Muscle layer of colon (tissue), 2 donors: Measurements from ENCODE around the gene CCND2.
"Not testable (repeated sequence)": the region's sequence is repeated elsewhere in the genome, so short reads cannot be mapped to it uniquely, and the experiment has no call there.

Source experiments
- H3K27ac ChIP-seq: one replicate; pipeline ENCODE4 v1.7.0; 2013; ENCODE audit warnings: low read depth, mild to moderate bottlenecking, low read length, moderate library complexity
- H3K27me3 ChIP-seq, 2 donors: one replicate each; pipeline ENCODE4 v1.7.0; 2013; ENCODE audit warnings: low read length in 2 of 2, mild to moderate bottlenecking in 2 of 2; ENCODE audit not compliant: insufficient read depth in 2 of 2, control insufficient read depth in 1 of 2
- H3K36me3 ChIP-seq: one replicate; pipeline ENCODE4 v1.7.0; 2013; ENCODE audit warnings: mild to moderate bottlenecking, low read length; ENCODE audit not compliant: insufficient read depth
- H3K4me1 ChIP-seq: one replicate; pipeline ENCODE4 v1.7.0; 2013; ENCODE audit warnings: mild to moderate bottlenecking, low read length; ENCODE audit not compliant: insufficient read depth
- H3K4me3 ChIP-seq, 2 donors: one replicate each; pipeline ENCODE4 v1.7.0; 2013; ENCODE audit warnings: low read length in 2 of 2, low read depth in 1 of 2, mild to moderate bottlenecking in 1 of 2, moderate library complexity in 1 of 2
- H3K9ac ChIP-seq: one replicate; pipeline ENCODE4 v1.7.0; 2013; ENCODE audit warnings: low read length
- H3K9me3 ChIP-seq: one replicate; pipeline ENCODE4 v1.7.0; 2013; ENCODE audit warnings: mild to moderate bottlenecking, low read length
- donor health status: abdominal sarcoma.
- donor health status: Adenocarcinoma of cecum.

CCND2 gene

DNA sequence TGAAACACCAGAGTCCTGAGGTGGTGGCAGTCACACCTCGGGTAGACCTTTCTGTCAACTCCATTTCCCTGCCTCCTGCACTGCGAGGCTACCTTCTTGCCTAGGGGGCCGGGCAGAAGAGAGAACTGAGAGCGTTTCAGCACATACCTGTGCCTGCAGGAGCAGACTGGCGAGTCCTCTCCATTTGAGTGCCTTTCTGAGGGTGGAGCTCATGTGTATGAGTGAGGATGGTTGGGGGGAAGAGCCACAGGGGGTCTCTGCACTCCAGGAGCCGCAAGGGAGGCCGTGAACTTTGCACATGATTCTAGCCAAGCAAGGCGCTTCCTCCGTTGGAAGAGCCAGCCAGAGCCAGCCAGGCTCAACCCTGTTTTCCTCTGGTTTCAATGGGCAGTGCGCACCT is 31.0 kb upstream of the CCND2 start:
- Histone ChIP-seq H3K27ac (no peak overlapping the region), H3K9me3 (peaks cover 8% of the 10 kb centered on the region), H3K36me3 (no peaks in the 10 kb centered on the region), H3K4me1 (no peaks in the 10 kb centered on the region), H3K4me3 (no peak overlapping the region), H3K9ac (no peak overlapping the region), H3K27me3 (no peaks in the 10 kb centered on the region)

DNA sequence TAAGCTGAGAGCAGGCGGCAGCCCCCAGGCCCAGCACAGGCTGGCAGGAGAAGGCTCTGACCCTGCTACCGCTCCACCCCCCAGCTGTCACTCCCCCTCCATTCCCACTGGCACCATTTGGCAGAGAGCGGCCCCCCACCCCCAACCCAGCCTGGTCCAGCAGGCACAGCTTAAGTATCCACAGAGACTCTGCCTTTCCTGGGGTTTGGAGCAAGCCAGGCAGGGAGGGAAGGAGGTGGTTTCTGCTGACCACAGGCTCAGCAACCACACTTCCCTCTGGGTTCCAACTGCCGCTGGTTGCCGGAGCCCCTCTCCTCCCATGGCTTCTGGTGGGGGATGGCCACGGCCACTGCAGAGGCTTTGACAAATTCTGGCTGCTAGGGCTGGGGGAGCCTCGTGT is 30.5 kb upstream of the CCND2 start:
- no peak overlapping the region for H3K9ac ChIP-seq
- no peaks in the 10 kb centered on the region for H3K27me3 ChIP-seq
- no peaks in the 10 kb centered on the region for H3K4me1 ChIP-seq
- no peaks in the 10 kb centered on the region for H3K36me3 ChIP-seq
- no peak overlapping the region for H3K27ac ChIP-seq
- H3K4me3 ChIP-seq = no peak overlapping the region
- peaks cover 8% of the 10 kb centered on the region for H3K9me3 ChIP-seq

DNA sequence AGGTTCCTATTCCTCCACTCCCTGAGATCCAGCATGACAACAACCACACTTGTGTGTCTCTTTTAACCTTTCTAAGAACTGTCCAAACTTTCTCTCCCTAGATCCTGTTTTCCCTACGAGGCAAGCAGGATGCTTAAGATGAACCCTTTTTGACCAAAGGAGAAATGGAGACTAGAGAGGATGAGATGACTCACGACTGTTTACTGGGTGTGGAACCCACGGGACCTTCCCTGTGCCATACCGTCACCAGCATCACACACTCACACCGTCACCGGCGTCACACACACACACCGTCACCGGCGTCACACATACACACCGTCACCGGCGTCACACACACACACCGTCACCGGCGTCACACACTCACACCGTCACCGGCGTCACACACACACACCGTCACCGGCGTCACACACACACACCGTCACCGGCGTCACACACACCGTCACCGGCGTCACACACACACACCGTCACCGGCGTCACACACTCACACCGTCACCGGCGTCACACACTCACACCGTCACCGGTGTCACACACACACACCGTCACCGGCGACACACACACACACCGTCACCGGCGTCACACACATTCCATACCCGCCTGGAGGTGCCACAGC is 30.0 kb upstream of the CCND2 start:
- H3K4me3 ChIP-seq, H3K9me3 ChIP-seq, H3K36me3 ChIP-seq, H3K27ac ChIP-seq, H3K4me1 ChIP-seq, H3K27me3 ChIP-seq, H3K9ac ChIP-seq: not testable (repeated sequence)

DNA sequence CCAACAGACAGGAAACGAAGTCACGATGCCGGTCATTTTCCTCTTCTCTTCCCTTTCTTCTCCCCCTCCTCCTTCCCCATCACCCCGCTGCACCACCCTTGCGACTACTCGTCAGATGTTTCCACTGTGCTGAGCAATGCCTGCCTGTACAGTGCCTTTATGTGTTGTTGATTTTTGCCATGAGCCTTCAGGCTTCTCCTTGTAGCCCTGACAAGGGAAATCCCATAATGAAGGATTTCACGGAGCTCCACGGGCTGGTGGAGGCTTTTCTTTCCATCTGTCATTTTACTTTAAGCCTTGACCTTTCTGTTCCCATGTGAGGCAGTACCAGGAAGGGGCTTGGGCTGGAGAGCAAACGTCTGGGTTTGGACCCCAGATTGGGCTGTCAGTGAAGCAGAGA is 28.7 kb upstream of the CCND2 start:
- no peak overlapping the region for H3K4me3 ChIP-seq
- H3K36me3 ChIP-seq = no peaks in the 10 kb centered on the region
- H3K27me3 ChIP-seq = no peaks in the 10 kb centered on the region
- no peak overlapping the region for H3K9ac ChIP-seq
- no peaks in the 10 kb centered on the region for H3K9me3 ChIP-seq
- H3K27ac ChIP-seq = no peak overlapping the region
- H3K4me1 ChIP-seq = no peaks in the 10 kb centered on the region

DNA sequence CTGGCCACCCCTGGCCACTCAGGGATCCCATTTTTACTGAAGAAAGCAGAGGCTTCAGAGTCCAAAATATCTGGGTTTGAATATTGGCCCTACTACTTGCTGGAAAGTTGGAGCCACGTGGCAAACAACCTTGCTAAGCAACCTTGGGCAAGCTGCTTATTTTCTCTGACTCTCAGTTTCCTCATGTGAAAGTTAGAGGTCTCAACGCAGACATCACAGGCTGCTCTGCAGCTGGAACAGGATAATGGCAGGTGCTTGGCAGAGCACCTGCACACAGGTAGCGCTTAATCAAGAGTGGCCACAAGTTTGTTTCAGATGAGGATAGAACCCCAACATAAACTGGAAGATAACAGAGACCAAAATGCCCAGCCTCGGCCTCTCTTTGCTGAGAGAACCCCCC is 28.1 kb upstream of the CCND2 start:
- no peaks in the 10 kb centered on the region for H3K27me3 ChIP-seq
- no peaks in the 10 kb centered on the region for H3K4me1 ChIP-seq
- H3K36me3 ChIP-seq = no peaks in the 10 kb centered on the region
- H3K9ac ChIP-seq = no peak overlapping the region
- H3K27ac ChIP-seq = no peak overlapping the region
- H3K9me3 ChIP-seq = no peaks in the 10 kb centered on the region
- no peak overlapping the region for H3K4me3 ChIP-seq

DNA sequence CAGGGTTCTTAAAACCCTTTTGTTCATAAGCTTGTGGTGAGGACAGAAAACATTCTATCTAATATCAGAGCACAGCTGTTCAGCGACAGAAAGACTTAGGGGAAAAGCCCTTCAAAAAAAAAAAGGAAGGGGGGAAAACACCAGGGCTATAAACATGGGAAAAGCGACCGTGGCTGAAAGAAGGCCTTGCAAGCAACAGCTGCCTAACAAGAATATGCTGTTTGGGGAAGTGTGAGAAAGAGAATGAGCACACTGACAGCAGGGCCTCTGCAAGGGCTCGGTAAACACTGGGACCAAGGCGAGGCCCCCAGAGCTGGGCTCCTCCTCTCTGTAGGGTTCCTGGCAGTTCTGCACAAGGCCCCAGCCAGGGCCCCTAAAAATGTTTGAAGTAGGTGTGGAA is 27.4 kb upstream of the CCND2 start:
- no peaks in the 10 kb centered on the region for H3K27me3 ChIP-seq
- H3K36me3 ChIP-seq = no peaks in the 10 kb centered on the region
- H3K4me3 ChIP-seq = no peak overlapping the region
- no peaks in the 10 kb centered on the region for H3K9me3 ChIP-seq
- no peaks in the 10 kb centered on the region for H3K4me1 ChIP-seq
- no peak overlapping the region for H3K9ac ChIP-seq
- no peak overlapping the region for H3K27ac ChIP-seq

DNA sequence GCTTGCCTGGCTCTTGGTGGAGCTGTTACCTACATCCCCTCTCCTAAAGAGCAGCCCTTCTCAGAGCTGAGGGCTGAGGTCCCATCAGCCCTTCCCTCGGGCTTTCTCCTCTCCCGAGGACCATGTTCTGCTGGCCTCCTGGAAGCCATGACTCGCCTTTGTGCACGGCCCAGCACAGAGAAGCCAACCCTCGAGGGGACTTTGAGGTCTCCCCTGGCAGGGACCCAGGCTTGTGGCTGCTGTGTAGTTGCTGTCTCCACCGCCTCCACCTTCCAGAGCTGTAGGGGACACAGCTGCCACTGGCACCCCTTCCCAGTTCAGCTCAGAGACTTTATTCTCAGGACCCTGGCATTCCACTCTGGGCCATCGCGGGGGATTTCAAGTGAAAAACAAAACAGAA is 22.9 kb upstream of the CCND2 start:
- no peak overlapping the region for H3K27ac ChIP-seq
- no peak overlapping the region for H3K9ac ChIP-seq
- H3K4me1 ChIP-seq = no peaks in the 10 kb centered on the region
- H3K27me3 ChIP-seq = no peaks in the 10 kb centered on the region
- no peak overlapping the region for H3K4me3 ChIP-seq
- H3K9me3 ChIP-seq = no peaks in the 10 kb centered on the region
- H3K36me3 ChIP-seq = no peaks in the 10 kb centered on the region

DNA sequence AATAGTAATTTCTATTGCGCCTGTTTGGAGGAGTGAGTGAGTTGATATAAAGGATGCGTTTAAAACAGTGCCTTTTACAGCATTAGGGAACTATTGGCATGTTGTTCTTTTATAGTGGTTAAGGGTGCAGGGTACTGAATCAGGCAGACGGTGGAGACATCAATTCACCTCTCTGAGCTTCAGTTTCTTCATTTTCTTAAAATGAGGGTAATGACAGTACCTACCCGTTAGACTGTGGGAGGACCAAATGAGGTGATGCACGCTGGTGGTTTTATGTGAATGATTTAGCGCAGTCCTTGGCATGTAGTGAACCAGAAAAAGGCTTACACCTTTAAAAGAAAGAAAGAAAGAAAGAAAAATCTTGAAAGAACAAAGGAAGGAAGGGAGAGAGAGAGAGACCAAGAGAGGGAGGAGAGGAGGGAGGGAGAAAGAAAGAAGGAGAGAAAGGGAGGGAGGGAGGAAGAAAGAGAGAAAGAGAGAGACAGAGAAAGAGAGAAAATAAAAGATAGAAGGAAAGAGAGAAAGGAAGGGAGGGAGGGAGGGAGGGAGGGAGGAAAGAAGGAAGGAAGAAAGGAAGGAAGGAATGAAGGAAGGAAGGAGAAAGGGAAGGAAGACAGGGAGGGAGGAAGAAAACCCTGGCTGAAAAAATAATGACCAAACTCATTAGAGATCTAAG is 22.2 kb upstream of the CCND2 start:
- Histone ChIP-seq H3K27ac (no peak overlapping the region), H3K36me3 (no peaks in the 10 kb centered on the region), H3K4me1 (no peaks in the 10 kb centered on the region), H3K9ac (no peak overlapping the region), H3K9me3 (no peaks in the 10 kb centered on the region), H3K4me3 (no peak overlapping the region), H3K27me3 (no peaks in the 10 kb centered on the region)

DNA sequence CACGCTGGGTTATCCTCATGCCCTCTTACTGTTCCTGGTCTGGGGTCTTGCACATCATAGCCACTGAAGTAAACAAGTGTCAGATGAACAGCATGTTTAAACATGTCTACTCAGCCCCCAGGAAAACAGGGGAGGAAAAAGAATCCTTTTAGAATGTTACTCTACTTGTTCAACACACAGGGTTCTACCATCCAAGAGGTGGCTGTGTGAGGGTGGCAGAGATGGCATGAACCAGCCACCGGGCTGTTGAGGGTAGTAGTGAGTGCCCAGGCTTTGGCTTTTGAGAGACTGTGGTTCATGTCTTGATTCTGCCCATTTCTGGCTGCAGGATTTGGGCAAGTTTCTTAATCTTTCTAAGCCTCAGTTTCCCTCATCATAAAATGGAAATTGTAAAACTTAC is 21.6 kb upstream of the CCND2 start:
- Histone ChIP-seq H3K4me3 (no peak overlapping the region), H3K27ac (no peak overlapping the region)

DNA sequence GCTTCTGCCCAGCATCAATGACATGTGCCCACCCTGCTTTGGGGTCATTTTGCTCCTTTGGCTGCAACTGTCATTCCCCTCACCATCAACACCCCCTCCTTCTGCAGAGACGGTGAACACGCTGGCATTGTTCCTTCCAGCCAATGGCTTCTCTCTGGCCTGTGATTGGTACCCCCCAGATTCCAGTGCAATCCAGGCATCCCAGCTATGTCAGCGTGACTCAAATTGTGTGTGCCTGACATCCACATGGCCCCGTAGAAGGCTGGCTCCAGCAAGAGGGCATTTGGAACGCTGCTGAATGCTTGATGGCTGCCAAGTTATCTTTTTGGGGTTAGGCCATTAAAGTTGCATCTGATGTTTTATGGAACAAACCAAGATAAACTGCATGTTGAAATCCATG is 21.0 kb upstream of the CCND2 start:
- Histone ChIP-seq H3K4me3 (no peak overlapping the region), H3K27ac (no peak overlapping the region), H3K9me3 (no peaks in the 10 kb centered on the region), H3K27me3 (no peaks in the 10 kb centered on the region), H3K9ac (no peak overlapping the region), H3K4me1 (no peaks in the 10 kb centered on the region), H3K36me3 (no peaks in the 10 kb centered on the region)

More for the DNA sequence above, 21.6 kb upstream of the CCND2 start:
- H3K9me3 ChIP-seq = no peaks in the 10 kb centered on the region
- no peaks in the 10 kb centered on the region for H3K36me3 ChIP-seq
- no peaks in the 10 kb centered on the region for H3K27me3 ChIP-seq
- no peak overlapping the region for H3K9ac ChIP-seq
- no peaks in the 10 kb centered on the region for H3K4me1 ChIP-seq

DNA sequence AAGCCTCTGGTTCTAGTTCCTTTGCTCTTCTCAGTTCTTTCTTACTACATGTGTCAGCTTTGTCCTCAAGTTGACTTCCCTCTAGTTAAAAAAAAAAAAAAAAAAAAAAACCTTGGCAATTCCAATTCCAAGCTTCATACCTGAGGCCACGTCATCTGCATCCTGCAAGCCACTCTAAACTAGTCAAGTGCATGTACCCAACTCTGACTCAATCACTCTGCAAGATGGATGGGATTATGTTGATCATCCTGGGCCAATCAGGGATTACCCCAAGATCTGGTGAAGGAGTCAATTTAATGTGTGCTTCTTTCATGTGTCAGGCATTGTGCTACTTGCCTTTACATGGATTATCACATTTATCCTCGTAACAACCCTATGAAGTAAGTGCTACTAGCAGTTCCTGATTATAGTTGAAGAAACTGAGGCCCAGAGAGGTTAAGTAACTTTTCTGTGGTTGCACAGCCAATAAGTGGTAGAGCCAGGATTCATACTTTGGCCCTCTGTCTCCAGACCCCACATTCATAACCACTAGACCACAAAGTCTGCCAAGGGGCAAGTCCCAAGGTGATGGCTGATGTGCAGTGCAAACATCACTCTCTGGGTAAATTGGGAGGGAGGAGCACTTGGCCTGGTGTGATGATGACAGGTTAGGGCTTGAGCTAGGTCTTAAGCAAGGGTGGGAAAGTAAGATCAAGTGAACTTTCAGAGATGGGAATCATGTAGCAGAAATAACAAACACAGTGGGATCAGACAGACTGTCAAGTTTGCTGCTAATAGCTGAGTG is 17.3 kb upstream of the CCND2 start:
- Histone ChIP-seq H3K27me3 (no peaks in the 10 kb centered on the region), H3K36me3 (no peaks in the 10 kb centered on the region), H3K4me3 (no peak overlapping the region), H3K9me3 (no peaks in the 10 kb centered on the region), H3K4me1 (no peaks in the 10 kb centered on the region), H3K9ac (no peak overlapping the region), H3K27ac (no peak overlapping the region)
